NT2/D1 (cell line): ENCODE measurements around the gene TMEM150A.

Experiments
- YY1 ChIP-seq: IDR thresholded peaks from 2 replicates; pipeline ENCODE4 v1.6.1; 2011; ENCODE audit not compliant: insufficient read length, insufficient read depth
- ZNF274 ChIP-seq: IDR thresholded peaks from 2 replicates; pipeline ENCODE4 v1.6.1; 2011; ENCODE audit warnings: mild to moderate bottlenecking, low read depth, low read length

GRCh38 chr2:85597241-85597640 is 5.3 kb downstream of the TMEM150A start:
- TF ChIP-seq YY1 (no peak), ZNF274 (no peak)
